Subcutaneous adipose tissue (tissue), 4 donors: ENCODE measurements around the gene EGFR. TPM values are rescaled to one million over a fixed set of nuclear protein-coding genes. Genes with fewer than 3 reads are reported as not detected.

Experiments used
- CTCF ChIP-seq: fragments of 450-650 bp; IDR thresholded peaks from one replicate; pipeline ENCODE4 v1.5.1; 2016; ENCODE audit warnings: low read depth, mild to moderate bottlenecking, control low read depth, antibody characterized with exemption, moderate library complexity
- total RNA-seq, 4 donors: library from RNA; depleted of rRNA; stranded (reverse); fragments of >200 nt; gene quantifications; one replicate each; pipeline ENCODE4 v1.1.0, GENCODE V29; 2016

Gene EGFR
- total RNA-seq: 100 to 1,000 TPM in 2 of 4 donors, 10 to 100 TPM in 2; 84.0 to 132 (median 102) TPM

- no peak for TF ChIP-seq CTCF
These were observed at the start of gene EGFR for GRCh38 chr7:55018361-55019190. TSS of gene EGFR (plus strand) at chr7:55019017. CDS start at chr7:55019278, 261 bp downstream.

GRCh38 chr7:54969208-54969967 is 49.4 kb upstream of the EGFR start:
- no peak for TF ChIP-seq CTCF

DNA sequence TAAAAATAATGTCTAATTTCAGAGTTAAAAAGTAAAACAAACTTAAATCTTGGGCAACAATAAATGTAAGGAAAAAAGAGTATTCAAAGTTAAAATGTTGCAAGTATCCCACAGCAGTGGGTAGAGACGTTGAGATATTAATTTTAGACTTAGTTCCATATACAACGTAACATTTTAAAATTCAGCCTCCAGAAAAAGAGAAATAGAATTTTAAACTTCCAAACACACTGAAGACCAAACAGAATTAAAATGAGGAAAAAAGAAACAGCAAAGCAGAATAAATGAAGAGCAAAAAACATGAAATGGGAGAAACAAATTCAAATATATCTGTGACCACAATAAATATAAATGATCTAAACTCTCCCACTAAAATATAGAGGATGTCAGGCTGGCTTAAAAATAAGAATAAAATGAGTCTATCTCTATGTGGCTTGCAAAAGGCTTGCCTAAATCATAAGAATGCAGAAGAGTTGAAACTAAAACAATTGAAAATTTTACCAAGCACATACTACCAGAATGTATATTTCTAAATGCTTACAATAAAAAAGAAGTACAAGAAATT is 46.0 kb upstream of the EGFR start:
- TF ChIP-seq CTCF: no peak

GRCh38 chr7:54978364-54979116 is 40.3 kb upstream of the EGFR start:
- no peak for TF ChIP-seq CTCF

DNA sequence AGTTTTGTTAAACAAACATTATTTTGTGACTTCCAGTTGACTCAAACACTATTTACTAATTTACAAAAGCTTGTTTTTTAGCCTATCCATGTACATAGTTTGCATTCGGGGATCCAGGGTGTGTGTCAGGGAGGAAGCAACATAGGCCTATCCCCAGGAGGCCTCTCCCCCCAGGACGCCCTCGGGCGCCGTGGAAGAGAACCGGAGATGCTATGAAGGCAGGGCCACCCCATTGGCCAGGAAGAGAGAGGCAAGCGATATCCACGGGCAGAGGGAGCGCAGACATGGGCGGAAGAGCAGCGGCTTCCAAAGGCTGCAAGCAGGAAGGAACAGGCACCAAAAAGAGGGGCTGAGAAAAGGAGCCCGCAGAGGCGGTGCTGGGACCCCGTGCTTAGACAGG is 38.3 kb upstream of the EGFR start:
- no peak for TF ChIP-seq CTCF

DNA sequence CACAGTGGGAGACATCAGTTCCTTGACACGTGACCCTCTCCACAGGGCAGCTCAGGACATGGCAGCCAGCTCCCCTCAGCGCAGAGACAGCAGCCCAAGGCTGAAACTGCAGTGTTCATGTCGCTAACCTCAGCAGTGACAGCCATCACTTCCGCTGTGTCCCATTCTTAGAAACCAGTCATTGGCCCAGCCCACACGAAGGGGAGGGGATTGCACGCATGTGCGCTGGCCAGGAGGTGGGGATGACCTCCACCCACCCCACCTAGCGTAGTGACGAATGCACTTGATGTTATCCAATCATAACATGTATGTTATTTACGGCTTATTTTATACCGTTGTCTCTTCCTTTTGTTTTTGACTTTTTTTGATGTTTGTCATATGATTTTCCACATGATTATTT is 36.9 kb upstream of the EGFR start:
- no peak for TF ChIP-seq CTCF
